ENCODE data around the gene TMEM131.

Gene TMEM131

DNA sequence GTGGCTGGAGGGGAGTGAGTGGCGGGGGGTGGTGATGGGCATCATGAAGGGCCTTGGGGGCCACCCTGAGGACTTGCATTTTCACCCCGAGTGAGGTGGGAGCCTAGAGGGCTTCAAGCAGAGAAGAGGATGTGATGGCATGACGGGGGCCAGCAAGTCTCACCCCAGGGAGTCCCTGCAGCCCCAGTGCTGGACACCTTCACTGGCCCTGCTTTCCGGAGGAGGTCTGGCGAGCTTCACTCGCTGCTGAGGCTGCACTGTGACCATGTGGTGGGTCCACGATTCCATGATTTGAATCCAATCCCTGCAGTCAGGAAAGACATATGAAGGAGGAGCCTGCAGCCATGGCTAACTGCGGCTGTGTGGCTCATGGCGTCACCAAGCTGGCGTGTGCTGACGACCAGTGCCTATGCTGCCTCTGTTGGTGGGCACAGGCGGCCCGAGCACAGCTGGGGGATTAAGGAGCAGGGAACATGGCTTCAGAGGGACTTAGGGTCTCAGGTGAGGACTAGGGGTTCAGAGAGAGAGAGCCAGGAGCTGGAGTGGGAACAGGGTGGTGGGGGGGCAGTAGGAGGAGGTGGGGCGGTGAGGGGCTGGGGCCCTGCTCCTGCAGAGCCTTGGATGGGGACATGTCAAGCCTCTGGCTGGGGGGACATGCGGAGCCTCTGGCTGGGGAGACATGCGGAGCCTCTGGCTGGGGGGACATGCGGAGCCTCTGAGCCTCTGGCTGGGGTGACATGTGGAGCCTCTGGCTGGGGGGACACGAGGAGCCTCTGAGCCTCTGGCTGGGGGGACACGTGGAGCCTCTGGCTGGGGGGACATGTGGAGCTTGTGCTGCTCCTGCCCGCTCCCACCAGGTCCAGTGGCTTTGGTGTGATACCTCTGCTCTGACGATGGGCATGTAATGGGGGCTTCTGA lies 278.8 kb downstream of the TMEM131 start:
- TF ChIP-seq, protein P1, sequence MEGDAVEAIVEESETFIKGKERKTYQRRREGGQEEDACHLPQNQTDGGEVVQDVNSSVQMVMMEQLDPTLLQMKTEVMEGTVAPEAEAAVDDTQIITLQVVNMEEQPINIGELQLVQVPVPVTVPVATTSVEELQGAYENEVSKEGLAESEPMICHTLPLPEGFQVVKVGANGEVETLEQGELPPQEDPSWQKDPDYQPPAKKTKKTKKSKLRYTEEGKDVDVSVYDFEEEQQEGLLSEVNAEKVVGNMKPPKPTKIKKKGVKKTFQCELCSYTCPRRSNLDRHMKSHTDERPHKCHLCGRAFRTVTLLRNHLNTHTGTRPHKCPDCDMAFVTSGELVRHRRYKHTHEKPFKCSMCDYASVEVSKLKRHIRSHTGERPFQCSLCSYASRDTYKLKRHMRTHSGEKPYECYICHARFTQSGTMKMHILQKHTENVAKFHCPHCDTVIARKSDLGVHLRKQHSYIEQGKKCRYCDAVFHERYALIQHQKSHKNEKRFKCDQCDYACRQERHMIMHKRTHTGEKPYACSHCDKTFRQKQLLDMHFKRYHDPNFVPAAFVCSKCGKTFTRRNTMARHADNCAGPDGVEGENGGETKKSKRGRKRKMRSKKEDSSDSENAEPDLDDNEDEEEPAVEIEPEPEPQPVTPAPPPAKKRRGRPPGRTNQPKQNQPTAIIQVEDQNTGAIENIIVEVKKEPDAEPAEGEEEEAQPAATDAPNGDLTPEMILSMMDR (IDR thresholded peaks at IDR 0.05; ENCODE audit: borderline replicate concordance, insufficient read depth, low read depth, low read length) = no peak
- H3K4me3 ChIP-seq (ENCODE audit: low read depth, low read length) = no peak overlapping the region

DNA sequence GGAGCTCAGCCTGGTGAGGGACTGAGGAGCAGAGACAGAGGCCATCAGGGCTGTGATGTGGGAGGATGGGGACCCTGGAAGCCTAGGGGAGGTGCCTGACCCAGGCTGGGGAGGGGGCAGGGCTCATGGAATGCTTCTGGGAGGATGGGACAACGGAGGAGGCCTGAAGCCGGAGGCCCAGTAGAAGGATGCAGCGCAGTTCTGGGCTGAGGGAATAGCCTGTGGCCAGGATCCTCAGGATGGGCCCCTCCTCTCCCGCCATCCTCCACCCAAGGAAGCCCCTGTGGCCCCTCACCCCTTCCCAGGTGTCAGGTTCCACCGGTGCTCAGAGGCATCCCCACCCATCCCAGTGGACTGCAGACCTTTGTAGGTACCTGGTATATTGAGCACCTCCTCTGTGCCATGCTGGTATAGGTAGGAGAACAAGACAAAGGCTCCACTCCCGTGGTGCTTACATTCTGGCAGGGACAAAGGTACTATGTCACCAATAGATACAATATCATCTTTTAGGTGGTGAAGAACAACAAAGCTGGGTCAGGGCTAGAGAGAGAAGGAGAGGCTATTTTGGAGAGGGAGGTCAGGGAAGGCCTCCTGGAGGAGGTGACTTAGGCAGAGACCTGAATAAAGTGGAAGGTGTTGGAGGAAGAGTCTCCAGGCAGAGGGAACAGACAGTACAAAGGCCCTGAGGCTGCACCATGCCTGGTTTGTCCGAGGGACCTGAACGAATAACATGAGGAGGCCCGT lies 279.6 kb downstream of the TMEM131 start:
- no peak overlapping the region for H3K4me3 ChIP-seq (ENCODE audit: low read depth, low read length)
- TF ChIP-seq, protein P1 (IDR thresholded peaks at IDR 0.05; ENCODE audit: borderline replicate concordance, insufficient read depth, low read depth, low read length) = no peak

DNA sequence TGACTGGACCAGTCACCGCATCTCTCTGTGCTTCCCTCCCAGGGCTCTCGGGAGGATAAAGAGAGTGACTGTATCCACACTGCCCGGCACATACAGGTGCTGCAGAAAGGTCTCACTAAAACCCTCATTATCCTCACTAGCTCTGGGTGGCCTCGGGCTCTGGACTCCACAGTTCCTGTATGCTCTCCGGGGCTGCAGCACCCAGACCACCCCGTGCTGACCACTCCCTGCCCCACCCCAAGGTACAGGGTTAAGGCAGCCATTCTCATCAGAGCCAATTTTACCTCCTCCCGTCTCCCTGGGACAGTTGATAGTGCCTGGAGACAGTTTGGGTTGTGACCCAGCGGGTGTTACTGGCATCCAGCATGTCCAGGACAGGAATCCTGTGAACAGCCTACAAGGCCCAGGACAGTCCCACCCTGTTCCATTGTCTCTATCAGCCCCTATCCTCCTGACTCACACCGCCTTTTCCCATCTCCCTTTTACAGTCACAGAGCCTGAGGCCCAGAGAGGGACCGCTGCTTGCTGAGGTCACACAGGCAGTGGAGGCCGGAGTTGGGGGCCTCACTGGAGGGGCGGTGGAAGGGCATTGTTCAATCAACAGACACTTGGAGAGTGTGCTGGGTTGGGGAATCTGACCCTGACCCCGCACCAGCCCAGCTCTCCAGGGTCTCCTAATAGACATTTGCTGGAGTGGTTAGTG lies 280.6 kb downstream of the TMEM131 start:
- TF ChIP-seq, protein P1 (IDR thresholded peaks at IDR 0.05; ENCODE audit: borderline replicate concordance, insufficient read depth, low read depth, low read length) = no peak
- no peak overlapping the region for H3K4me3 ChIP-seq (ENCODE audit: low read depth, low read length)

DNA sequence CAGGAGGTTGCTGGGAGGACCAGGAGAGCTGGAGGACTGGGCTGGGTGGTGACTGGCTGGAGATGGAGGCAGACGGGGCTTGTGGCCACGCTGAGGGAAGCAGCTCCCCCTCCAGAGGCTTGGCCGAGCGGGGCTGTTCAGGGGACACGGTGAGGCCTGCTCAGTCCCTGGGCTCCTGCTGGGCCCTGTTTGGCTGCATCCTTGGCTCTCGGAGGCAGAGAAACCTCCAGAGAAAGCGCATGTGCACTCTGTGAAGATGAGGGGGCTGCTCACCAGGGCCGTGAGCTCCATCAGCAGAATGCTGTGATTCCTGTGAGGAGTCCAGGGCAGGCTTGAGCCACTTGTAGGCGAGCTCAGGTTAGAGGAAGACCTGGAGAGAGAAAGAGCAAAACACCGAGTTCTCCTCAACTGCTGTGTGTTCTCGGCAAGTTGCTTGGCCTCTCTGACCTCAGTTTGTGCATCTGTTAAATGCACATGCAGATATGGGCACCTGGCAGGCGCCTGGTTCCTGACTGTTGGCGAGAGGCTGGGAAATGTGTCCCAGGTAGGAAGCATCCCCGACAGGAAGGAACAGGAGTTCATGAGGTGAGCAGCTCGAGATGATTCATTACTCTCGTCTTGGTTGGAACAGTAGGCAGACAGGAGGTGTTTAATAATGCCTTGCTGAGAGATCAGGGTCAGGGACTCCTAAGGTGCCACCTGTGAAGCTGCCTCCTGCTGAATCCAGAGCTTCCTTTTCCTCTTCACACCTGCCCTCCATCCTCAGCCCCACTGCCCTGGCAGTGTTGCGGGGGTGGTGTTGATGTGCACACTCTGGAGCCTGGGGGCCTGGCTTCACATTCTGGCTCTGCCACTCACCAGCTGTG lies 281.4 kb downstream of the TMEM131 start:
- TF ChIP-seq, protein P1 (IDR thresholded peaks at IDR 0.05; ENCODE audit: borderline replicate concordance, insufficient read depth, low read depth, low read length) = no peak

DNA sequence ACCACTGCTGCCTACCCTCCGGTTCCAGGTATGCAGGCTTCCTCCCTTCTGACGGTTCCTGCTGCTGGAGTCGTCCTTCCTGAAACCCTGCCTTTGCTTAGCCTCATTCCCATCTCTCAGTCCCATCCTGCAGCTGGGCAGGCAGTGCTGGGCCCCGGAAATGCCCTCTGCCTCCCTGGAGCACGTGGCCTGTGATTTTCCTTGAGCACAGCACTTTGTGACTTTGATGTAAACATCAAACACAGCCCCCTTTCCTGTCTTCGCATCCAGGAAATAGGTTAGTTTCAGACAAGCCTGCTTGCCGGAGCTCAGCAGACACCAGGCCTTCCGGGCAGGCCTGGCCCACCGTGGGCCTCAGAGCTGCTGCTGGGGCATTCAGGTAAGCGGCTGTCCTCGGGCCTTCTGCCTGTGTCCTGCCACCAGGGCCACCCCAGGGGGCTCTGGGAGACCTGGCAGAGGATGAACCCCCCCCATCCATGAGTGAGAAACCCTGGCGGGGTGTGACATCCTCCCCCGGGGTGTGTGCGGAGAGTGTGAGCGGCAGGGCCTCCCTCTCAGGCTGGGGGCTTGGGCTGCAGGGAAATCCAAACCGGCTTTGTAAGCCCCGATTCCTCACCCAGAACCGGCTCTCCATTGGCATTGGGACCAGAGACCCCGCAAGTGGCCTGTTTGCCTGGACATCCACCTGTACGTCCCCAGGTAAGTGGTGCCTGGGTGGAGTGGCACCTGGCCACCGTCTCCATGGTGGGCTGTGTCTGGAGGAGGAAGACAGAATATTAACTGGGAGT lies 282.3 kb downstream of the TMEM131 start, which contains the start of gene ZAP70:
ZAP70 (plus strand) TSS at position 281 of the 788 bp plus-strand sequence. CDS start 10,461 bp downstream, outside the sequence.
- H3K4me3 ChIP-seq (ENCODE audit: low read depth, low read length) = no peak within 1 kb of the TSS
- TF ChIP-seq, protein P1 (IDR thresholded peaks at IDR 0.05; ENCODE audit: borderline replicate concordance, insufficient read depth, low read depth, low read length) = no peak

More for the DNA sequence above, 281.4 kb downstream of the TMEM131 start:
- H3K4me3 ChIP-seq (ENCODE audit: low read depth, low read length) = no peak overlapping the region
